Erythroblast (primary cell): ENCODE results near the gene ORAI1.

Source experiments
- GATA1 ChIP-seq: IDR thresholded peaks from 2 replicates; pipeline ENCODE4 v1.6.1; 2011; ENCODE audit warnings: low read depth, mild to moderate bottlenecking, control low read depth, low read length, moderate library complexity
- POLR2A ChIP-seq: IDR thresholded peaks from 2 replicates; pipeline ENCODE4 v1.6.1; 2011; ENCODE audit warnings: mild to moderate bottlenecking, low read length

- TF ChIP-seq POLR2A = no peak
- TF ChIP-seq GATA1 = no peak
These were observed 26.6 kb downstream of the ORAI1 start for GRCh38 chr12:121652767-121653497.
